HEK293 (cell line): ENCODE results near the gene PRKG1.

Source experiments
- CTCF ChIA-PET: fragments of 350-600 bp; formaldehyde crosslinking; extraction: SDS; loops from one replicate; lab custom pipeline; 2021; ENCODE audit warnings: antibody characterized with exemption; lab: Yijun Ruan, JAX
- POLR2A ChIA-PET: fragments of 300-600 bp; formaldehyde crosslinking; extraction: SDS; loops from one replicate; lab custom pipeline; 2020; ENCODE audit warnings: antibody characterized with exemption, inconsistent platforms; lab: Yijun Ruan, JAX
- H3K27ac ChIP-seq: fragments of 200-500 bp; sonication (Bioruptor generic); 2 replicates; pipeline ENCODE4 v1.5.1; 2014; ENCODE audit warnings: low read depth, low read length, control low read depth, inconsistent platforms; ENCODE audit errors: extremely low read depth
- H3K36me3 ChIP-seq, 2 experiments: fragments of 200-500 bp in 1 of 2; sonication (Bioruptor generic) in 1 of 2; 1 replicate in 1 of 2; 2 replicates in 1 of 2; pipeline ENCODE4 v1.5.1; 2014 to 2017; ENCODE audit warnings: inconsistent platforms in 2 of 2, low read length in 2 of 2; ENCODE audit not compliant: control insufficient read depth in 2 of 2, insufficient read depth in 1 of 2
- H3K4me1 ChIP-seq: fragments of 200-500 bp; sonication (Bioruptor generic); 2 replicates; pipeline ENCODE4 v1.5.1; 2014; ENCODE audit warnings: mild to moderate bottlenecking, low read length, inconsistent platforms; ENCODE audit not compliant: control insufficient read depth, insufficient read depth
- H3K4me3 ChIP-seq: 2 replicates; pipeline ENCODE4 v1.5.1; 2011; ENCODE audit warnings: low read depth, mild to moderate bottlenecking, control low read depth, low read length, moderate library complexity
- H3K9me3 ChIP-seq: fragments of 200-500 bp; sonication (Bioruptor generic); 2 replicates; pipeline ENCODE4 v1.5.1; 2014; ENCODE audit warnings: low read depth, low read length, inconsistent platforms; ENCODE audit not compliant: control insufficient read depth, insufficient read depth
- GLI4 ChIP-seq: fragments of 450-650 bp; formaldehyde crosslinking; IDR thresholded peaks from 2 replicates; pipeline ENCODE4 v1.5.1; 2016; ENCODE audit warnings: missing biosample characterization, missing genetic modification characterization
- PRDM1 ChIP-seq: fragments of 450-650 bp; formaldehyde crosslinking; IDR thresholded peaks from 2 replicates; pipeline ENCODE4; 2016; ENCODE audit warnings: missing biosample characterization, missing genetic modification characterization
- RBAK ChIP-seq: fragments of 450-650 bp; formaldehyde crosslinking; IDR thresholded peaks from 2 replicates; pipeline ENCODE4 v1.5.1; 2016; ENCODE audit warnings: missing biosample characterization, missing genetic modification characterization
- YY1 ChIP-seq: fragments of 450-650 bp; formaldehyde crosslinking; IDR thresholded peaks from 2 replicates; pipeline ENCODE4 v1.5.1; 2018; ENCODE audit warnings: missing biosample characterization, missing genetic modification characterization
- ZBTB20 ChIP-seq: fragments of 450-650 bp; formaldehyde crosslinking; IDR thresholded peaks from 2 replicates; pipeline ENCODE4 v1.5.1; 2016; ENCODE audit warnings: missing biosample characterization, missing genetic modification characterization
- ZBTB48 ChIP-seq: fragments of 450-650 bp; formaldehyde crosslinking; IDR thresholded peaks from 2 replicates; pipeline ENCODE4 v1.5.1; 2016; ENCODE audit warnings: missing biosample characterization, missing genetic modification characterization
- ZNF132 ChIP-seq: fragments of 450-650 bp; formaldehyde crosslinking; IDR thresholded peaks from 2 replicates; pipeline ENCODE4 v1.5.1; 2017; ENCODE audit warnings: missing biosample characterization, missing genetic modification characterization, borderline replicate concordance
- ZNF133 ChIP-seq: fragments of 450-650 bp; formaldehyde crosslinking; IDR thresholded peaks from 2 replicates; pipeline ENCODE4 v1.5.1; 2016; ENCODE audit warnings: missing biosample characterization, missing genetic modification characterization
- ZNF214 ChIP-seq: fragments of 450-650 bp; formaldehyde crosslinking; IDR thresholded peaks from 2 replicates; pipeline ENCODE4 v1.5.1; 2017; ENCODE audit warnings: missing biosample characterization, mild to moderate bottlenecking, missing genetic modification characterization, borderline replicate concordance
- ZNF350 ChIP-seq: fragments of 450-650 bp; formaldehyde crosslinking; IDR thresholded peaks from 2 replicates; pipeline ENCODE4 v1.5.0; 2017; ENCODE audit warnings: missing biosample characterization, mild to moderate bottlenecking, missing genetic modification characterization
- ZNF664 ChIP-seq: fragments of 450-650 bp; formaldehyde crosslinking; IDR thresholded peaks from 2 replicates; pipeline ENCODE4 v1.5.1; 2016; ENCODE audit warnings: missing biosample characterization, missing genetic modification characterization
- ZXDB ChIP-seq: fragments of 450-650 bp; formaldehyde crosslinking; IDR thresholded peaks from 2 replicates; pipeline ENCODE4 v1.5.1; 2016; ENCODE audit warnings: missing biosample characterization, missing genetic modification characterization
- TF ChIP-seq, protein P1 (sequence below): fragments of 450-650 bp; formaldehyde crosslinking; IDR thresholded peaks from 2 replicates; pipeline ENCODE4 v1.5.1; 2016; ENCODE audit warnings: missing biosample characterization, missing genetic modification characterization
- TF ChIP-seq, protein P2 (sequence below): fragments of 450-650 bp; formaldehyde crosslinking; IDR thresholded peaks from 2 replicates; pipeline ENCODE4 v1.5.1; 2016; ENCODE audit warnings: missing biosample characterization, missing genetic modification characterization
- TF ChIP-seq, protein P3 (sequence below): fragments of 450-650 bp; formaldehyde crosslinking; IDR thresholded peaks from 2 replicates; pipeline ENCODE4 v1.5.0; 2017; ENCODE audit warnings: missing biosample characterization, missing genetic modification characterization, borderline replicate concordance
- TF ChIP-seq, protein P4 (sequence below): fragments of 450-650 bp; formaldehyde crosslinking; IDR thresholded peaks from 2 replicates; pipeline ENCODE4 v1.5.1; 2016; ENCODE audit warnings: missing biosample characterization, missing genetic modification characterization
- TF ChIP-seq, protein P5 (sequence below): fragments of 450-650 bp; formaldehyde crosslinking; IDR thresholded peaks from 2 replicates; pipeline ENCODE4 v1.5.1; 2016; ENCODE audit warnings: missing biosample characterization, missing genetic modification characterization

Gene PRKG1

GRCh38 chr10:51079766-51080165, 5.5 kb downstream of the PRKG1 start (continued):
- TF ChIP-seq, protein P1, sequence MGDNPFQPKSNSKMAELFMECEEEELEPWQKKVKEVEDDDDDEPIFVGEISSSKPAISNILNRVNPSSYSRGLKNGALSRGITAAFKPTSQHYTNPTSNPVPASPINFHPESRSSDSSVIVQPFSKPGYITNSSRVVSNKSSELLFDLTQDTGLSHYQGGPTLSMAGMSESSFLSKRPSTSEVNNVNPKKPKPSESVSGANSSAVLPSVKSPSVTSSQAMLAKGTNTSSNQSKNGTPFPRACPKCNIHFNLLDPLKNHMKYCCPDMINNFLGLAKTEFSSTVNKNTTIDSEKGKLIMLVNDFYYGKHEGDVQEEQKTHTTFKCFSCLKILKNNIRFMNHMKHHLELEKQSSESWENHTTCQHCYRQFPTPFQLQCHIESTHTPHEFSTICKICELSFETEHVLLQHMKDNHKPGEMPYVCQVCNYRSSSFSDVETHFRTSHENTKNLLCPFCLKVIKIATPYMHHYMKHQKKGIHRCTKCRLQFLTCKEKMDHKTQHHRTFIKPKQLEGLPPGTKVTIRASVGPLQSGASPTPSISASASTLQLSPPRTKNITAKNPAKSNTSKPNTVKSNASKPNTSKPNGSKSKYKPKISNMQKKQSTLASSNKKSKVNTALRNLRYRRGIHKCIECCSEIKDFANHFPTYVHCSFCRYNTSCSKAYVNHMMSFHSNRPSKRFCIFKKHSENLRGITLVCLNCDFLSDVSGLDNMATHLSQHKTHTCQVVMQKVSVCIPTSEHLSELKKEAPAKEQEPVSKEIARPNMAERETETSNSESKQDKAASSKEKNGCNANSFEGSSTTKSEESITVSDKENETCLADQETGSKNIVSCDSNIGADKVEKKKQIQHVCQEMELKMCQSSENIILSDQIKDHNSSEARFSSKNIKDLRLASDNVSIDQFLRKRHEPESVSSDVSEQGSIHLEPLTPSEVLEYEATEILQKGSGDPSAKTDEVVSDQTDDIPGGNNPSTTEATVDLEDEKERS (tag by site-specific recombination) = no peak
- TF ChIP-seq, protein P2, sequence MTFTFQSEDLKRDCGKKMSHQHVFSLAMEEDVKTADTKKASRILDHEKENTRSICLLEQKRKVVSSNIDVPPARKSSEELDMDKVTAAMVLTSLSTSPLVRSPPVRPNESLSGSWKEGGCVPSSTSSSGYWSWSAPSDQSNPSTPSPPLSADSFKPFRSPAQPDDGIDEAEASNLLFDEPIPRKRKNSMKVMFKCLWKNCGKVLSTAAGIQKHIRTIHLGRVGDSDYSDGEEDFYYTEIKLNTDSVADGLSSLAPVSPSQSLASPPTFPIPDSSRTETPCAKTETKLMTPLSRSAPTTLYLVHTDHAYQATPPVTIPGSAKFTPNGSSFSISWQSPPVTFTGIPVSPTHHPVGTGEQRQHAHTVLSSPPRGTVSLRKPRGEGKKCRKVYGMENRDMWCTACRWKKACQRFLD (tag by site-specific recombination) = no peak
- TF ChIP-seq, protein P3, sequence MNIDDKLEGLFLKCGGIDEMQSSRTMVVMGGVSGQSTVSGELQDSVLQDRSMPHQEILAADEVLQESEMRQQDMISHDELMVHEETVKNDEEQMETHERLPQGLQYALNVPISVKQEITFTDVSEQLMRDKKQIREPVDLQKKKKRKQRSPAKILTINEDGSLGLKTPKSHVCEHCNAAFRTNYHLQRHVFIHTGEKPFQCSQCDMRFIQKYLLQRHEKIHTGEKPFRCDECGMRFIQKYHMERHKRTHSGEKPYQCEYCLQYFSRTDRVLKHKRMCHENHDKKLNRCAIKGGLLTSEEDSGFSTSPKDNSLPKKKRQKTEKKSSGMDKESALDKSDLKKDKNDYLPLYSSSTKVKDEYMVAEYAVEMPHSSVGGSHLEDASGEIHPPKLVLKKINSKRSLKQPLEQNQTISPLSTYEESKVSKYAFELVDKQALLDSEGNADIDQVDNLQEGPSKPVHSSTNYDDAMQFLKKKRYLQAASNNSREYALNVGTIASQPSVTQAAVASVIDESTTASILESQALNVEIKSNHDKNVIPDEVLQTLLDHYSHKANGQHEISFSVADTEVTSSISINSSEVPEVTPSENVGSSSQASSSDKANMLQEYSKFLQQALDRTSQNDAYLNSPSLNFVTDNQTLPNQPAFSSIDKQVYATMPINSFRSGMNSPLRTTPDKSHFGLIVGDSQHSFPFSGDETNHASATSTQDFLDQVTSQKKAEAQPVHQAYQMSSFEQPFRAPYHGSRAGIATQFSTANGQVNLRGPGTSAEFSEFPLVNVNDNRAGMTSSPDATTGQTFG (tag by site-specific recombination) = no peak
- TF ChIP-seq, protein P4, sequence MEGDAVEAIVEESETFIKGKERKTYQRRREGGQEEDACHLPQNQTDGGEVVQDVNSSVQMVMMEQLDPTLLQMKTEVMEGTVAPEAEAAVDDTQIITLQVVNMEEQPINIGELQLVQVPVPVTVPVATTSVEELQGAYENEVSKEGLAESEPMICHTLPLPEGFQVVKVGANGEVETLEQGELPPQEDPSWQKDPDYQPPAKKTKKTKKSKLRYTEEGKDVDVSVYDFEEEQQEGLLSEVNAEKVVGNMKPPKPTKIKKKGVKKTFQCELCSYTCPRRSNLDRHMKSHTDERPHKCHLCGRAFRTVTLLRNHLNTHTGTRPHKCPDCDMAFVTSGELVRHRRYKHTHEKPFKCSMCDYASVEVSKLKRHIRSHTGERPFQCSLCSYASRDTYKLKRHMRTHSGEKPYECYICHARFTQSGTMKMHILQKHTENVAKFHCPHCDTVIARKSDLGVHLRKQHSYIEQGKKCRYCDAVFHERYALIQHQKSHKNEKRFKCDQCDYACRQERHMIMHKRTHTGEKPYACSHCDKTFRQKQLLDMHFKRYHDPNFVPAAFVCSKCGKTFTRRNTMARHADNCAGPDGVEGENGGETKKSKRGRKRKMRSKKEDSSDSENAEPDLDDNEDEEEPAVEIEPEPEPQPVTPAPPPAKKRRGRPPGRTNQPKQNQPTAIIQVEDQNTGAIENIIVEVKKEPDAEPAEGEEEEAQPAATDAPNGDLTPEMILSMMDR (tag by site-specific recombination) = no peak
- TF ChIP-seq ZNF350 (tag by site-specific recombination) = no peak
- TF ChIP-seq YY1 = no peak
- no peak for TF ChIP-seq PRDM1 (tag by site-specific recombination)
- no peak for TF ChIP-seq ZNF664 (tag by site-specific recombination)
- TF ChIP-seq, protein P5, sequence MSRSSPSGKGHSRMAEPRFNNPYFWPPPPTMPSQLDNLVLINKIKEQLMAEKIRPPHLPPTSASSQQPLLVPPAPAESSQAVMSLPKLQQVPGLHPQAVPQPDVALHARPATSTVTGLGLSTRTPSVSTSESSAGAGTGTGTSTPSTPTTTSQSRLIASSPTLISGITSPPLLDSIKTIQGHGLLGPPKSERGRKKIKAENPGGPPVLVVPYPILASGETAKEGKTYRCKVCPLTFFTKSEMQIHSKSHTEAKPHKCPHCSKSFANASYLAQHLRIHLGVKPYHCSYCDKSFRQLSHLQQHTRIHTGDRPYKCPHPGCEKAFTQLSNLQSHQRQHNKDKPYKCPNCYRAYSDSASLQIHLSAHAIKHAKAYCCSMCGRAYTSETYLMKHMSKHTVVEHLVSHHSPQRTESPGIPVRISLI (tag by site-specific recombination) = no peak

DNA sequence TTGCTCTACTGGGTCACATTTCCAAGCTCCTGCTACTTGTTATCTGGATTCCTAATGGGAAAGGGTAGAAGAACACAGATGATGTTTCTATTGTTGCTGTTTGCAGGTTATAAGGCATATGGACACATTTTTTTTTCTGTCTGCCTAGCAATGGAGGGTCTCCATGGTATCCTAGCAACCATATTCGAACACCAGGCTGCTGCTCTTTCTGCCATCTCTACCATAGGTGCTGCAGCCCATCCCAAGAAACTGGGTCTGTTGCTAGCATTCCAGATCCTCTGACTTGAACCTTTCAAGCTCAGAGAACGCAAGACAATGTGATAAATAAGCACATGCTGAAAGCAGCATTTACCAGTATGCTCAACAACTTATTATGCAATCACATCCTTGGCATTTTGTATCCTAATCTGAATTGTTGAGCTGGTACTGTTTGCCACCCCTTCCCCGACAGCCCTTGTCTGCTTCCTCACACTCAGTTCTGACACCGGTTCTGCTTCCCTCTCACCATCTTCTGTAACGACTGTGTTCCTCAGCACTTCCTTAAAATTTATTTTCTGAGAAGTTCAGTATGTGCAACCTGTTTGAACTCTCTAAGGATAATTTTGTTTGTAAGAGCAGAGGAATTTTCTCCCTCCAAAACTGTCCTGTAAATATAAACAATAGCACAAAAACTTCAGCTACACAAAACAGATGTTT, 6.2 kb downstream of the PRKG1 start:
- Histone ChIP-seq H3K27ac (no peak overlapping the region), H3K9me3 (no peaks in the 10 kb centered on the region), H3K4me3 (no peak overlapping the region), H3K4me1 (peaks cover 25% of the 10 kb centered on the region), H3K36me3 (no peaks in the 10 kb centered on the region)
- ChIA-PET CTCF (interaction anchor here (0.6 to 1.4 kb wide), 3 partner anchors 17 to 363 kb away, joined by 3 to 5 read pairs (median 4); no protein-coding TSS in a partner anchor), POLR2A (no interaction called here)
- TF ChIP-seq ZXDB (tag by site-specific recombination) (no peak), ZBTB20 (tag by site-specific recombination) (no peak), RBAK (no peak), GLI4 (tag by site-specific recombination) (no peak), ZBTB48 (tag by site-specific recombination) (no peak), ZNF214 (no peak), ZNF133 (tag by site-specific recombination) (no peak), ZNF132 (tag by site-specific recombination) (no peak)
